ENCODE results near the gene PIK3CD.
"Not testable (repeated sequence)": the region's sequence is repeated elsewhere in the genome, so short reads cannot be mapped to it uniquely, and the experiment has no call there.

The PIK3CD gene

GRCh38 chr1:9621032-9621431 is 30.5 kb upstream of the PIK3CD start:
- DNase-seq (ENCODE audit: low spot score) = no peak

DNA sequence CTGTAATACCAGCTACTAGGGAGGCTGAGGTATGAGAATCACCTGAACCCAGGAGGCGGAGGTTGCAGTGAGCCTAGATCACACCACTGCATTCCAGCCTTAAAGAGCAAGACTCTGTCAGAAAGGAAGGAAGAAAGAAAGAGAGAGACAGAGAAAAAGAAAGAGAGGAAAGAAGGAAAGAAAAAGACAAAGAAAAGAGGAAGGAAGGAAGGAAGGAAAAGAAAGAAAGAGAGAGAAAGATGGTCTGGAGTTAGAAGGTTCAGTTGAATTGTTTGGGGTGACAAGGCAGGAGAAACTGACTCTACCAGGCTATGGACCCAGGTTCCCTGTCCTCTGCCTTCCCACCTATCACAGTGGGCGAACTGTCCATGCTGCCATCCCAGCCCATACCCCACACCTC is 27.4 kb upstream of the PIK3CD start:
- DNase-seq (ENCODE audit: low spot score) = no peak

DNA sequence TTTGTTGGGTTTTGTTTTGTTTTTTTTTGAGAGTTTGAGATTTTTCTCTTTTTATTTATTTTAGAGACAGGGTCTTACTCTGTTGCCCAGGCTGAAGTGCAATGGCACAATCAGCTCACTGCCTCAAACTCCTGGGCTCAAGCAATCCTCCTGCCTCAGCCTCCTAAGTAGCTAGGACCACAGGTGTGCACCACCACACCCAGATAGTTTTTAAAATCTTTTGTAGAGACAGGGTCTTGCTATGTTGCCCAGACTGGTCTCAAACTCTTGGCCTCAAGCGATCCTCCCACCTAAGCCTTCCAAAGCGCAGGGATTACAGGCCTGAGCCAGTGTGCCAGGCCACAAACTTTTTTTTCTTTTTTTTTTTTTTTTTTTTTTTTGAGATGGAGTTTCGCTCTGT is 26.5 kb upstream of the PIK3CD start:
- DNase-seq (ENCODE audit: low spot score) = not testable (repeated sequence)

- DNase-seq (ENCODE audit: low spot score) = peak; percentile 62
These were observed 25.3 kb upstream of the PIK3CD start for GRCh38 chr1:9626201-9626608.

DNA sequence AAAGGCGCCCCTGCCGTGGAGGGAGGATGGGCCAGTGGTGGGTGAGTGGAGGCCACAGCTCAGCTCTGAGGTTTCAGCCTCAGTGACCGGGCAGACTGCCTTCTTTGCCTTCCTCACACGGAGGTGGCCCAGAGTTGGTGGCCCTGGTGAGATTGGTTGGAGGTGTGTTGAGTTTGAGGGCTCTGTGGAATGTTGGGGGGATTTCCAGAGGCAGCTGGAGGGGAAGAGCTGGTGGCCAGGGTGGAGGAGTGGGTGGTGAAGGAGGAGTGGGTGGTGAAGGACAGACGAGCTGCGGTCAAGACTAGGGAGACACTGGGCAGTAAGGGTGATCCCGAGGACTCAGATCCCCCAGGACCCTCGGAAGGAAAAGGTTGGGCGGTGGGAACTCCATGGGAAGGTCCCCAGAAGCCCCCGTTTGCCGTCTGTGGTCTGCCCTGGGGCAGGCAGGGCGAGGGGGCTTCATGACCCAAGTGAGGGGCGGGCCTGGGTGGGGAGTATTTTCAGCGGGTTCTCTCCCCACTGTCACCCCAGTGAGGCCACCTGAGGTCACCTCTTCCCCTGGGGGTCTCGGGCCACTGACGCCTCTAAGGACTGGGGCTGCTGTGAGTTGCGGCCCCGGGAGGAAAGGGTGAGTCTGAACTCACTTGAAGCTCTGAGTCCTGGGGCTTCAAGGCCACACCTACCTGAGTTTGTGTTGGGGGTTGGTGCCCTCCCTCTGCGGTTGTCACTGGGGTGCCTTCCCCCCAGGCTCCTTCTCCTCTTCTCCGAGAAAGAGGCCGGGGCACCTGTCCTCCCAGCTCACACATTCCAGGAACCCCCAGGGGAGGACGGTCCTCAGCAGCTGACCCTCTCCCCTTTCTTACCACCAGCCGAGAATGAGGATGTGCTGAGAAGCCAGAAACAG is 22.7 kb upstream of the PIK3CD start:
- DNase-seq (ENCODE audit: low spot score) = peak; percentile 71

GRCh38 chr1:9629445-9630201 is 21.9 kb upstream of the PIK3CD start:
- peak; percentile 83 for DNase-seq (ENCODE audit: low spot score)

GRCh38 chr1:9630331-9631111 is 21.0 kb upstream of the PIK3CD start:
- DNase-seq (ENCODE audit: low spot score) = no peak

DNA sequence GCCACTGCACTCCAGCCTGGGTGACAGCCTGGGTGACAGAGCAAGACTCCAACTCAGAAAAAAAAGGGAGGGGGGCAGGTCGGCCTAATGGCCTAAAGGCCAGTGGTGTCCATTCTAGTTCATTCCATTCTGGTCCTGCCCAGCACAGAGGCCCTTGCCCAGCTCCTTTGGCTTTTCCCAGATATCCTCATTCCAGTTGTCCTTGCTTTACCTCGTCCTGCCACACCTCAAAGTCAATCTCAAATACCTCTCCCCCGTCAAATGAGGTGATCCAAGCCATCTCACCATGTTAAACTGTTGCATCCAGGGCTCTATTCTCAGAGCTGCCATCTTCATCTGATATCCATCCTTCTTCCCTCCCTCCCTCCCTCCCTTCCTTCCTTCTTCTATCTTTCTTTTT is 19.9 kb upstream of the PIK3CD start:
- no peak for DNase-seq (ENCODE audit: low spot score)

- no peak for DNase-seq (ENCODE audit: low spot score)
These were observed 18.0 kb upstream of the PIK3CD start for GRCh38 chr1:9633493-9633892.

DNA sequence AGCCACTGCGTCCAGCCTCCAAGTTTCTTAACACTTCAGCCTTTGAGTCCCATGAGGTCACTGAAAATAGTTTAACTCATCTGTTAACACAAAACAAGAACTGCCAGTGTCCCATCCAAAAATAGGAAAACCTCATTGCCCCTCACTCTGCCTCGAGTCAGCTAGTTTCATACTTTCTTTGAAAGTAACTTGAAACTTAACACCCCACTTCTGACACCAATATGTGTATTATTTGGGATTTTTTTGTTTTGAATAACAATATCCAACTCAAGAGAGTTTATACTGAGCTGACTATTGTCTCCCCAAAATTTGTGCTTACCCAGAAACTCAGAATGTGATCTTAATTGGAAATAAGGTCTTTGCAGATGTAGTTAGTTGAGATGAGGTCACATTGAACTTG is 16.9 kb upstream of the PIK3CD start:
- no peak for DNase-seq (ENCODE audit: low spot score)

- DNase-seq (ENCODE audit: low spot score) = no peak
These were observed 12.3 kb upstream of the PIK3CD start for GRCh38 chr1:9639227-9639626.

DNA sequence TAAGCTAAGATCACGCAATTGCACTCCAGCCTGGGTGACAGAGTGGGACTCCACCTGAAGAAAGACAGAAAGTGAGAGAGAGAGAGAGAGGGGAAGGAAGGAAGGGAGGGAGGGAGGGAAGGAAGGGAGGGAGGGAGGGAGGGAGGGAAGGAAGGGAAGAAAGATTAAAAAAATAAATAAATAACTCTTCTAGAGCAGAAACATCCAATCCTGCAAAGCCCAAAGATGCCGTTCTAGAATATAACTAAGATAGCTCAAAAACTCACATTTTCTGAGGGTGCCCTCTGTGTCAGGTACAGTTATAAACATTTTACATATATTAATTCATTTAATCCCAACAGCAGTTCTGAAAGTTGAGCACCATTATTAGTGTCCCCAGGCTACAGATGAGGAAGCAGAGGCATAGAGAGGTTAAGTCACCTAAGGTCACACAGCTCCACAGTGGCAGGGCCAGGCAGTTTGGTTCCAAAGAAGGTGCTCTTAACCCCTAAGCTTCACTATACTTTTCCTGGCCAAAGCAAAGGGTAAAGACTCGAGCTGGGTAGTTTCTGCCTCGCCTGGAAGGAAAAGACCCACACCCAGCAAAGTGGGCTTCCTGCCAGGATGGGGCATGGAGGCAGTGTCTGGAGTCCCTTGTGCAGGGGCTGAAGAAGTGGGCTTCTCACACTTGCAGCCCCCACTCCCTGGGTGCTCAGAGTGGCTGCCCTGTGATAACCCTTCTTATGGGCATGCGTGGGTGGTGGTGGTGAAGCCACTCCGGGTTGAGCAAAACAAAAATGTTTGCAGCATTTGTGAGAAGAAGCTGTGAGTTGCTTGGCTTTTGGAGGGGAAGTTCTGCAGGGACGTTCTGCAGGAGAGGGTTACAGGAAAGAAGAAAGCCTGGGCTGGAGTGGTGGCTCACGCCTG is 7.9 kb upstream of the PIK3CD start:
- DNase-seq (ENCODE audit: low spot score) = no peak

GRCh38 chr1:9646037-9646436 is 5.5 kb upstream of the PIK3CD start:
- no peak for DNase-seq (ENCODE audit: low spot score)

DNA sequence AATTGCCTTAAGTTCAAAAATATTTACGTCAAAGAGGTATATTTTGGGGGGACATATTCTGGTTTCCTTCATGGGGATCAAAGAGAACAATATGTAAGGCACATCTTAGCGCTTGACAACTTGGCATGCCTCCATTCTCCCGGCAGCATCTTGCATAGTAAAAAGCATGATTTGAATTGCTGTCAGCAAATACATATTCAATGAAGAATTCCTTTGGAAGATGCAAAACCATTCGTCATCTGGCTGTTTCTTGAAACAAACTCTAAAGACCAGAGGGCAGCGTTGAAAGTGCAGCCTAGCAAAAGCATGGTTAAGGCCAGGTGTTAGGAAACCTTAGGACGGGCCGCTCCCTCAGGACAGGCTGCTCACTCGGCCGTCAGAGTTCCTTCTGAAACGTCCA is 3.4 kb upstream of the PIK3CD start:
- no peak for DNase-seq (ENCODE audit: low spot score)

DNA sequence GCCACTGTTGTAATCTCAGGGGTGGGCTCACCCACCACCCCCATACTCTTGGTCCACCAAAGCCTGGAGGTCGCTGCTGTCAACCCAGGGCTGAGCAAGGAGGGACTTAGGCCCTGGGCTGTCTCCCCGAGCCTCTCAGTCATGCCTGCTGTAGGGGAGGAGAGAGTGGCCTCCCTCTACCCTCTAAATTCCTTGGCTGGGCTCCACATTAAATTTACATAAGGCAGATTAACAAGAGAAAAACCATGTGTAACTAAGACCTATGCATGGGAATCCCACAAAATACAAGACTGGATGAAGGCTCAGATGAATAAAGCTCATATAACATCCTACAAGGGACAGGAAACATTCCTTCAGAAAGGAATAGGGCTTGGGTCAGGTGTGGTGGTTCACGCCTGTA is 1.8 kb upstream of the PIK3CD start:
- DNase-seq (ENCODE audit: low spot score) = no peak

DNA sequence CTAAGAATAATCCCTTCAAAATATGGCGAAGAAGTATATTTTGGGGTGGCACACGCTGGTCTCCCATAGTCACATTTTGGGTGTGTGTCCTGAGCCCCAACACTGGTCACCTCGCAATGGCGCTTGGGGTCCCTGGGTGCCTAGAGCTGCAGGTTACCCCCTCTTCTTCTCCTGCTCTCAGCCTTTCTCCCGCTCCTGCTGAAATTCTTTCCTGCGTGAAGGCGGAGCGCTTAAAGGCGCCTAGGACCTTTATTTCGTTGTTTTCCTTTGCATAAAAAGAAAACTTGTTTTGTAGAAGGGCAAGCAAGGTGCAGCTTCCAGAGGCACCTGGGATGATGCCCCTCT is 339 bp upstream of the PIK3CD start:
- no peak for DNase-seq (ENCODE audit: low spot score)

GRCh38 chr1:9652379-9653209 is 1.1 kb downstream of the PIK3CD start:
- peak; percentile 75 for DNase-seq (ENCODE audit: low spot score)

DNA sequence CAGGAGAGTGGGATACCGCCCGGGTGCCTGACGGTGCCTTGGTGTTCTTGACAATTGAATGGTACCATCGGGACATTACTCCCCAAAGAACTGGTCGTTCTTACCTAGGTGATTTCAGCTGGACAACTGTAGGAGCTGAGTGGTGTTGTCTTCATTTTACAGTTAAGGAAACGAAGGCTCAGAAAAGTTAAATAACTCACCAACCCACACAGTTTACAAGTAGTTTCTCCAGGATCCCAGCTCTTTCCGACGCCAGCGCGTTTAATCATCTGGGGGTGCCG is 1.6 kb downstream of the PIK3CD start:
- no peak for DNase-seq (ENCODE audit: low spot score)

GRCh38 chr1:9653491-9654050 is 2.0 kb downstream of the PIK3CD start:
- peak; percentile 36 for DNase-seq (ENCODE audit: low spot score)

GRCh38 chr1:9654051-9654833 is 2.7 kb downstream of the PIK3CD start:
- DNase-seq (ENCODE audit: low spot score) = peak; percentile 52
